DOHH2 (cell line): ENCODE data around the gene MBTPS1.

ENCODE experiments used
- CTCF ChIP-seq: fragments of 200-600 bp; sonication (generic); IDR thresholded peaks from one replicate; pipeline ENCODE4 v1.5.1; 2014; ENCODE audit warnings: antibody characterized with exemption, mild to moderate bottlenecking, low read depth, low read length; ENCODE audit not compliant: poor library complexity, severe bottlenecking
- EZH2phosphoT487 ChIP-seq: fragments of 200-600 bp; sonication (generic); IDR thresholded peaks from 2 replicates; pipeline ENCODE4 v1.6.1; 2017; ENCODE audit warnings: borderline replicate concordance, mild to moderate bottlenecking, antibody characterized with exemption, low read length, moderate library complexity, mixed read lengths

DNA sequence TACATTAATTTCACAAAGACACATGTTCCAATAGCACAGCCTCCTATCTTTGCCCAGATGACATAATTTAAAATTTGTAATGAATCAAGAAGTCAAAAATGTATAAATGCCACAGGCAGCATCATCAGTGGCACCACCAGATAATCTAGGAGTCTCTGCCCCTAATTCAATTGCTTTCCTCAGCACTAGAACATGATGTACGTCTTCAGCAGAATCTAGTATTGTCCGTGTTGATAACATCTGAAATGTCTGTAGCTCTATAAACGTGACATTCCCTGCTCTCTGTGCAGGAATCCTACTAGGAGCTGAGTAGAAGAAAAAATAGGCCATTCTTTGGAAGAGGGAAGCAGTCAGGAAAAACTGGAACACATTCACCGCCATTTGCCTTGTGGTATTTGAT lies 52.8 kb downstream of the MBTPS1 start:
- no peak for TF ChIP-seq CTCF
- no peak for TF ChIP-seq EZH2phosphoT487
